ENCODE measurements around the gene SLC44A3. TPM values are rescaled to one million over a fixed set of nuclear protein-coding genes. Genes with fewer than 3 reads are reported as not detected.

SLC44A3 gene
- total and polyA plus RNA-seq, 2 of the 8 experiments (the other 6 are each of a cell fraction or from before 2014, with no cell fraction given) = 4.2 to 5.0 TPM

DNA sequence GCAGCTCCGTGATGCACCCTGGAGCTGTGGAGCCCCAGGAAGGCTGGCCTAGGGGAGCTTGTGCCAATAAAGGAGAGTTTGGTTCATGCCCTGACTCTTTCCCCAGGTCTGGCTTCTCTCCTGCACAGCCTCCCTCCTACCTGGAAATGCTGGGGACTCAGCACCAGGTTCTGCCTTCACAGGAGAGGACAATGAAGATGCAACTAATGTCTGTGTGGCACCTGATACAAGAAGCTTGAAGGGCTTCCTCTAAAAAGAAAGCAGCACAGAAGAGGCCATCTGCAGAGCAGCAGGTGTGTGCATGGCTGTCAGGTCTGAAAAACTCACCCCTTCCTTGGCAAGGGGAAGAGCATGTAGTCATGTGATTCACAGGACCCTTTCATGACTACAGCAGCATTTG lies 43.7 kb upstream of the SLC44A3 start:
- Histone ChIP-seq H2AK5ac (ENCODE audit: low read depth, low read length) (no peak overlapping the region), H3K4me2 (ENCODE audit: insufficient read depth in 1 of 2, low read depth in 2 of 2, low read length in 2 of 2) (no peak overlapping the region), H3K56ac (replicated peaks; ENCODE audit: insufficient read length, low read depth, low read length) (no peak overlapping the region), H3K27me3 (replicated peaks in 1 of 4; ENCODE audit: control insufficient read depth in 3 of 4, extremely low read depth in 1 of 4, insufficient read depth in 3 of 4, low read length in 3 of 4) (no peaks in the 10 kb centered on the region), H3K18ac (ENCODE audit: extremely low read depth, low read length) (no peak overlapping the region), H2AFZ (ENCODE audit: low read length) (no peak overlapping the region), H3K4me1 (replicated peaks in 1 of 4; ENCODE audit: control insufficient read depth in 3 of 4, insufficient read depth in 4 of 4, low read length in 3 of 4) (no peaks in the 10 kb centered on the region), H3K9ac (replicated peaks in 1 of 4; ENCODE audit: extremely low read depth in 1 of 4, low read depth in 3 of 4, low read length in 3 of 4) (no peak overlapping the region), H4K8ac (ENCODE audit: extremely low read depth, insufficient read depth, low read length) (no peak overlapping the region), H3K4ac (replicated peaks; ENCODE audit: insufficient read length, low read depth, low read length) (no peak overlapping the region), H4K5ac (ENCODE audit: insufficient read length, low read depth, low read length) (no peak overlapping the region), H3K4me3 (ENCODE audit: extremely low read depth in 1 of 4, insufficient read depth in 2 of 4, low read depth in 3 of 4, low read length in 4 of 4) (no peak overlapping the region), H2BK20ac (ENCODE audit: low read length) (no peak overlapping the region), H2BK120ac (replicated peaks; ENCODE audit: low read depth, low read length) (no peak overlapping the region), H3K27ac (ENCODE audit: low read depth, low read length) (no peak overlapping the region), H3K23me2 (ENCODE audit: low read depth, low read length) (peaks cover 3% of the 10 kb centered on the region; the same call in 1 of the 2 replicates), H4K91ac (replicated peaks; ENCODE audit: insufficient read length, low read length) (no peak overlapping the region), H2BK15ac (ENCODE audit: low read length) (no peak overlapping the region), H2BK12ac (ENCODE audit: low read depth, low read length) (no peak overlapping the region), H3K9me3 (ENCODE audit: insufficient read depth in 2 of 2, low read depth in 1 of 2, low read length in 1 of 2) (no peaks in the 10 kb centered on the region), H3K14ac (ENCODE audit: insufficient read length) (no peak overlapping the region), H3K36me3 (ENCODE audit: control insufficient read depth in 2 of 4, insufficient read depth in 4 of 4, low read length in 3 of 4) (no peaks in the 10 kb centered on the region), H2BK5ac (ENCODE audit: low read depth, low read length) (no peak overlapping the region), H3K79me1 (ENCODE audit: low read depth, low read length) (no peaks in the 10 kb centered on the region; the same call in 1 of the 2 replicates), H4K20me1 (replicated peaks in 1 of 2; ENCODE audit: control insufficient read depth in 1 of 2, insufficient read depth in 2 of 2, low read length in 2 of 2) (no peaks in the 10 kb centered on the region), H3K23ac (ENCODE audit: insufficient read length) (no peak overlapping the region), H3K79me2 (ENCODE audit: control insufficient read depth in 1 of 2, insufficient read depth in 2 of 2, low read length in 2 of 2) (no peaks in the 10 kb centered on the region)
- DNase-seq (ENCODE audit: low read depth in 1 of 2, low spot score in 2 of 2) (no peak), FAIRE-seq (no peak)
- ChIA-PET CTCF (ENCODE audit: partially characterized antibody) (interaction anchor here (1.1 to 1.6 kb wide), 3 partner anchors 9 to 182 kb away, joined by 3 to 5 read pairs (median 4); no protein-coding TSS in a partner anchor), POLR2A (ENCODE audit: partially characterized antibody) (no interaction called here)
- 78% methylated on average over 1 of the region's 1 CpG; no CpG with 5 or more reads in 1 of the 2 experiments for WGBS, 2 experiments (ENCODE audit: extremely low coverage in 1 of 2, insufficient coverage in 1 of 2, insufficient read length in 1 of 2, insufficient replicate concordance in 2 of 2, low coverage in 1 of 2, low lambda C conversion rate in 2 of 2, missing lambda C conversion rate in 1 of 2)
- no peak for TF ChIP-seq CHD2 (IDR thresholded peaks at IDR 0.05; ENCODE audit: low read length)
- no peak for TF ChIP-seq POLR2AphosphoS5 (IDR thresholded peaks at IDR 0.05; ENCODE audit: low read depth, low read length)
- TF ChIP-seq TEAD4 (IDR thresholded peaks at IDR 0.05; ENCODE audit: low read depth, low read length) = no peak
- no peak for TF ChIP-seq TBP (IDR thresholded peaks at IDR 0.05; ENCODE audit: low read depth, low read length)
- TF ChIP-seq YY1 (IDR thresholded peaks at IDR 0.05; ENCODE audit: low read depth, low read length) = no peak
- TF ChIP-seq GABPA (IDR thresholded peaks at IDR 0.05; ENCODE audit: borderline replicate concordance, insufficient read depth, low read length) = no peak
- TF ChIP-seq POU5F1 (IDR thresholded peaks at IDR 0.05; ENCODE audit: low read depth, low read length) = no peak
- TF ChIP-seq POLR2A (IDR thresholded peaks at IDR 0.05; ENCODE audit: control extremely low read depth in 1 of 2, low read depth in 2 of 2, low read length in 2 of 2) = no peak
- TF ChIP-seq TAF7 (optimal IDR thresholded peaks at IDR 0.05; ENCODE audit: borderline replicate concordance, low read depth, low read length) = no peak
- no peak for TF ChIP-seq RFX5 (IDR thresholded peaks at IDR 0.05; ENCODE audit: borderline replicate concordance, low read depth, low read length)
- no peak for TF ChIP-seq CEBPB (IDR thresholded peaks at IDR 0.05; ENCODE audit: low read depth, low read length)
- no peak for TF ChIP-seq MAFK (IDR thresholded peaks at IDR 0.05; ENCODE audit: low read depth, low read length)
- no peak for TF ChIP-seq RXRA (IDR thresholded peaks at IDR 0.05; ENCODE audit: insufficient read depth, low read depth, low read length)
- TF ChIP-seq KDM1A (IDR thresholded peaks at IDR 0.05; ENCODE audit: borderline replicate concordance, low read length) = no peak

Data from H1 (cell line).